H1 (cell line): ENCODE results near the gene TMEM129. TPM values are rescaled to one million over a fixed set of nuclear protein-coding genes. Genes with fewer than 3 reads are reported as not detected.

Experiments used
- CHD2 ChIP-seq: IDR thresholded peaks from 2 replicates; pipeline ENCODE4 v1.6.1; 2012; ENCODE audit warnings: low read length, improper control_type of control experiment
- JUN ChIP-seq: IDR thresholded peaks from 2 replicates; pipeline ENCODE4 v1.6.1; 2011; ENCODE audit warnings: low read depth, mild to moderate bottlenecking, improper control_type of control experiment, low read length
- JUND ChIP-seq: IDR thresholded peaks from 2 replicates; pipeline ENCODE4 v1.6.1; 2011; ENCODE audit warnings: mild to moderate bottlenecking, improper control_type of control experiment, low read length
- KDM4A ChIP-seq: IDR thresholded peaks from one replicate; pipeline ENCODE4 v1.7.1; 2012; ENCODE audit warnings: low read depth, mild to moderate bottlenecking, moderate library complexity, low read length, inconsistent platforms; ENCODE audit not compliant: severe bottlenecking
- RXRA ChIP-seq: IDR thresholded peaks from 2 replicates; pipeline ENCODE4 v1.6.1; 2011; ENCODE audit warnings: low read depth, mild to moderate bottlenecking, low read length, moderate library complexity; ENCODE audit not compliant: insufficient read depth
- SRF ChIP-seq: IDR thresholded peaks from 2 replicates; pipeline ENCODE4 v1.6.1; 2011; ENCODE audit warnings: mild to moderate bottlenecking, low read depth, low read length, moderate library complexity
- polyA plus RNA-seq, 7 experiments: library from polyadenylated mRNA; depleted of rRNA in 3 of 7; stranded (reverse) in 5 of 7; unstranded in 2 of 7; fragments of >200 nt in 5 of 7; fragments of 200-250 nt in 2 of 7; gene quantifications; 1 replicate in 5 of 7; 2 replicates in 1 of 7; 4 replicates in 1 of 7; pipeline versions ENCODE4 v1.2.1 to v1.2.3, GENCODE V29; 2011 to 2013; ENCODE audit warnings: missing spikeins in 2 of 7, mixed read lengths in 2 of 7
- total RNA-seq: library from RNA; stranded (reverse); fragmentation: NEBNext Ultra II Directional; extraction: Animal tissue kit (Norgen Biotek cat#: 25700); gene quantifications from 2 replicates; pipeline ENCODE4 v1.2.1, GENCODE V29; 2021

TMEM129 gene
- total and polyA plus RNA-seq, 2 of the 8 experiments (the other 6 are each of a cell fraction or from before 2014, with no cell fraction given): 31.5 to 58.7 TPM

DNA sequence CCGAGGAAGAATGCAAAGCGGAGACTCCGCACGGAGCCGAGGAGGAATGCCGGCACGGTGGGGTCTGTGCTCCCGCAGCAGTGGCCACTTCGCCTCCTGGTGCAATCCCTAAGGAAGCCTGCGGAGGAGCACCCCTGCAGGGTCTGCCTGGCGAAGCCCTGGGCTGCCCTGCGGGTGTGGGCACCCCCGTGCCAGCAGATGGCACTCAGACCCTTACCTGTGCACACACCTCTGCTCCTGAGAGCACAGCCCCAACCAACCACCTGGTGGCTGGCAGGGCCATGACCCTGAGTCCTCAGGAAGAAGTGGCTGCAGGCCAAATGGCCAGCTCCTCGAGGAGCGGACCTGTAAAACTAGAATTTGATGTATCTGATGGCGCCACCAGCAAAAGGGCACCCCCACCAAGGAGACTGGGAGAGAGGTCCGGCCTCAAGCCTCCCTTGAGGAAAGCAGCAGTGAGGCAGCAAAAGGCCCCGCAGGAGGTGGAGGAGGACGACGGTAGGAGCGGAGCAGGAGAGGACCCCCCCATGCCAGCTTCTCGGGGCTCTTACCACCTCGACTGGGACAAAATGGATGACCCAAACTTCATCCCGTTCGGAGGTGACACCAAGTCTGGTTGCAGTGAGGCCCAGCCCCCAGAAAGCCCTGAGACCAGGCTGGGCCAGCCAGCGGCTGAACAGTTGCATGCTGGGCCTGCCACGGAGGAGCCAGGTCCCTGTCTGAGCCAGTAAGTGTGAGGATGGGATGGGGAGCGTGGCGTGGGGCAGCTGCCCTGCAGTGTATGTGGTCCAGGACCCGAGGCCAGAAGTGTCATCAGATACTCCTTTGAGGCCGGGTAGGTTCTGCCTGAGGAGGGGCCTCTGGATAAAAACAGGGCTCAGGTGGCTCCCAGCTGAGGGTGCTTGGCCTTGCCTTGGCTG lies 7.2 kb upstream of the TMEM129 start (continued):
- no peak for TF ChIP-seq KDM4A
- TF ChIP-seq JUN: no peak
- no peak for TF ChIP-seq SRF
- TF ChIP-seq CHD2: no peak
- TF ChIP-seq RXRA: no peak
- TF ChIP-seq JUND: no peak
